OCI-LY3 (cell line): ENCODE results near the gene NCKAP5.

ENCODE experiments used
- H2AFZ ChIP-seq: fragments of 200-600, 300-600 bp; shearing (Covaris generic); 2 replicates; pipeline ENCODE4 v1.6.0; 2014; ENCODE audit warnings: antibody characterized with exemption, low read depth, low read length
- H3K27ac ChIP-seq: fragments of 200-600, 300-600 bp; sonication (generic); 2 replicates; pipeline ENCODE4 v1.5.1; 2014; ENCODE audit warnings: mild to moderate bottlenecking, low read length, moderate library complexity, mixed read lengths
- H3K27me3 ChIP-seq: fragments of 200-600, 300-600 bp; sonication (generic); 2 replicates; pipeline ENCODE4 v1.6.1; 2014; ENCODE audit warnings: low read depth, low read length, mixed read lengths
- H3K36me3 ChIP-seq: fragments of 200-600, 300-600 bp; sonication (generic); replicated peaks from 2 replicates; pipeline ENCODE3; 2014; ENCODE audit warnings: low read depth, low read length, mixed read lengths
- H3K4me1 ChIP-seq: fragments of 300-600, 200-600 bp; sonication (generic); 2 replicates; pipeline ENCODE4 v1.6.1; 2014; ENCODE audit warnings: low read length, mixed read lengths
- H3K4me2 ChIP-seq: fragments of 200-600, 300-600 bp; sonication (generic); 2 replicates; pipeline ENCODE4 v1.6.1; 2014; ENCODE audit warnings: low read length, mixed read lengths
- H3K4me3 ChIP-seq: fragments of 300-600, 200-600 bp; sonication (generic); 2 replicates; pipeline ENCODE4 v1.5.1; 2014; ENCODE audit warnings: antibody characterized with exemption, mild to moderate bottlenecking, low read length, moderate library complexity
- H3K79me2 ChIP-seq: fragments of 300-600, 200-600 bp; shearing (Covaris generic); 2 replicates; pipeline ENCODE4 v1.6.1; 2014; ENCODE audit warnings: mild to moderate bottlenecking, low read length, mixed read lengths
- H3K9ac ChIP-seq: fragments of 300-600, 200-600 bp; shearing (Covaris generic); 2 replicates; pipeline ENCODE4 v1.6.0; 2014; ENCODE audit warnings: mild to moderate bottlenecking, low read length, moderate library complexity
- H3K9me3 ChIP-seq: fragments of 200-600, 300-600 bp; shearing (Covaris generic); 2 replicates; pipeline ENCODE4 v1.6.1; 2014; ENCODE audit warnings: low read length, mixed read lengths; ENCODE audit not compliant: insufficient read depth
- H4K20me1 ChIP-seq: fragments of 200-600, 300-600 bp; sonication (generic); 2 replicates; pipeline ENCODE4 v1.6.1; 2016; ENCODE audit warnings: low read length, mixed read lengths; ENCODE audit not compliant: insufficient read depth
- EZH2phosphoT487 ChIP-seq: fragments of 200-600 bp; shearing (Covaris generic); IDR thresholded peaks from 2 replicates; pipeline ENCODE4 v1.6.1; 2018; ENCODE audit warnings: antibody characterized with exemption, mixed run types, low read depth
- TF ChIP-seq, protein P1 (sequence below): fragments of 200-600, 300-600 bp; sonication (generic); IDR thresholded peaks from 2 replicates; pipeline ENCODE4 v1.5.1; 2014; ENCODE audit warnings: antibody characterized with exemption, low read length, low read depth

Gene NCKAP5

GRCh38 chr2:133405252-133405651, 163.0 kb downstream of the NCKAP5 start:
- no peaks in the 10 kb centered on the region for H3K9me3 ChIP-seq
- no peak overlapping the region for H3K4me2 ChIP-seq
- H3K36me3 ChIP-seq: no peaks in the 10 kb centered on the region
- no peaks in the 10 kb centered on the region for H3K4me1 ChIP-seq
- no peaks in the 10 kb centered on the region for H4K20me1 ChIP-seq
- H3K4me3 ChIP-seq: no peak overlapping the region
- no peaks in the 10 kb centered on the region for H3K79me2 ChIP-seq
- H3K27me3 ChIP-seq: peaks cover 3% of the 10 kb centered on the region; the same call in 1 of the 2 replicates
- no peak overlapping the region for H2AFZ ChIP-seq
- H3K27ac ChIP-seq: no peak overlapping the region
- H3K9ac ChIP-seq: no peak overlapping the region
- no peak for TF ChIP-seq EZH2phosphoT487
- TF ChIP-seq, protein P1, sequence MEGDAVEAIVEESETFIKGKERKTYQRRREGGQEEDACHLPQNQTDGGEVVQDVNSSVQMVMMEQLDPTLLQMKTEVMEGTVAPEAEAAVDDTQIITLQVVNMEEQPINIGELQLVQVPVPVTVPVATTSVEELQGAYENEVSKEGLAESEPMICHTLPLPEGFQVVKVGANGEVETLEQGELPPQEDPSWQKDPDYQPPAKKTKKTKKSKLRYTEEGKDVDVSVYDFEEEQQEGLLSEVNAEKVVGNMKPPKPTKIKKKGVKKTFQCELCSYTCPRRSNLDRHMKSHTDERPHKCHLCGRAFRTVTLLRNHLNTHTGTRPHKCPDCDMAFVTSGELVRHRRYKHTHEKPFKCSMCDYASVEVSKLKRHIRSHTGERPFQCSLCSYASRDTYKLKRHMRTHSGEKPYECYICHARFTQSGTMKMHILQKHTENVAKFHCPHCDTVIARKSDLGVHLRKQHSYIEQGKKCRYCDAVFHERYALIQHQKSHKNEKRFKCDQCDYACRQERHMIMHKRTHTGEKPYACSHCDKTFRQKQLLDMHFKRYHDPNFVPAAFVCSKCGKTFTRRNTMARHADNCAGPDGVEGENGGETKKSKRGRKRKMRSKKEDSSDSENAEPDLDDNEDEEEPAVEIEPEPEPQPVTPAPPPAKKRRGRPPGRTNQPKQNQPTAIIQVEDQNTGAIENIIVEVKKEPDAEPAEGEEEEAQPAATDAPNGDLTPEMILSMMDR: no peak

- Histone ChIP-seq H3K4me2 (no peak overlapping the region), H4K20me1 (no peaks in the 10 kb centered on the region), H2AFZ (no peak overlapping the region), H3K27ac (no peak overlapping the region), H3K9ac (no peak overlapping the region), H3K79me2 (no peaks in the 10 kb centered on the region), H3K36me3 (no peaks in the 10 kb centered on the region), H3K27me3 (no peaks in the 10 kb centered on the region), H3K9me3 (no peaks in the 10 kb centered on the region), H3K4me3 (no peak overlapping the region), H3K4me1 (no peaks in the 10 kb centered on the region)
- TF ChIP-seq, protein P1: no peak
- TF ChIP-seq EZH2phosphoT487: no peak
Measured at GRCh38 chr2:133400411-133400810, 167.9 kb downstream of the NCKAP5 start.

DNA sequence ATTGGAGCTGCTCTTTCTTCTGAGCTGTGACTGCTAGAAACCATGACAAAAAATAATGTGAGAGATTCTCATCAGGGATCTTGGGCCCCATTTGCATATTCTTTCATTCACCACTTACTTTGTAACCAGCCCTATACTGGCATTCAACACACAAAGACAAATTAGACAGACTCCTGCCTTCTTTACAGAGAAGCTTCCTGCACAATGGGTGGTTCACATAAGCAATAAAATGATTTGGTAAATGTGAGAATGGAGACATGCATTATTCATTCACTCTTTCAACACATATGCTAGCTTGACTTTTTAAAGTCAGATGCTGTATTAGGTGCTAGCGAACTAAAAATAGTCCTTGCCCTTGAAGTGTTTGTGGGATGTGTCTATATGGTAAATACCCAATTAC, 174.4 kb downstream of the NCKAP5 start:
- Histone ChIP-seq H3K27ac (no peak overlapping the region), H3K27me3 (no peaks in the 10 kb centered on the region), H4K20me1 (no peaks in the 10 kb centered on the region), H3K79me2 (no peaks in the 10 kb centered on the region), H3K4me3 (no peak overlapping the region), H3K9ac (no peak overlapping the region), H2AFZ (no peak overlapping the region), H3K4me2 (no peak overlapping the region), H3K4me1 (no peaks in the 10 kb centered on the region), H3K36me3 (no peaks in the 10 kb centered on the region), H3K9me3 (no peaks in the 10 kb centered on the region)
- no peak for TF ChIP-seq EZH2phosphoT487
- TF ChIP-seq, protein P1: no peak

DNA sequence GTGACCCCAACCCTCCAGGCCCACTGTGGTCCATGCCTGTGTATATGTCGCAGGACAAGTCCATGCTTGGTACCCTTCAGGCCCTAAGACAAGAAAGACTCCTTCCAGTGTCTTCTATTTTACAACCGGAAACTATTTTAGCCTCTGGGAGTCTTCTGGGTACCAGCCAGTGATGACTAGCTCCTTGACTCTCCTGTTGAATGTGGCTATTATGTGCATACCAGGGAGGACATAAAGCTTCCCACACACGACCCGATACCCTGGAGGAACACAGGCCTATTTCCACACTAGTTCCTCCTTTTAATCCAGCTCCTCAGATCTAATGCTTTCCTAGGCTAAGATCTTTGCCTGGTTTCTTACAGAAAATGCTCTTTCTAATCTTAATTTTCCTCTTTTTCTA, 178.1 kb downstream of the NCKAP5 start:
- Histone ChIP-seq H3K9me3 (no peaks in the 10 kb centered on the region), H3K27me3 (no peaks in the 10 kb centered on the region), H3K4me2 (no peak overlapping the region), H3K9ac (no peak overlapping the region), H3K4me1 (no peaks in the 10 kb centered on the region), H3K36me3 (no peaks in the 10 kb centered on the region), H3K27ac (no peak overlapping the region), H3K4me3 (no peak overlapping the region), H3K79me2 (no peaks in the 10 kb centered on the region), H2AFZ (no peak overlapping the region), H4K20me1 (no peaks in the 10 kb centered on the region)
- TF ChIP-seq, protein P1: no peak
- no peak for TF ChIP-seq EZH2phosphoT487
